HG03159 (cell line): Measurements from ENCODE around the gene YWHAE.

ENCODE experiments used
- ATAC-seq: cut with Tn5 transposase; IDR thresholded peaks from one replicate; pipeline ENCODE4 v1.9.1; 2021; ENCODE audit warnings: mild to moderate bottlenecking, moderate library complexity; ENCODE audit not compliant: unreplicated experiment

The YWHAE gene

GRCh38 chr17:1298606-1299005, 101.4 kb downstream of the YWHAE start:
- no peak for ATAC-seq
